NCI-H2107 treated with DMSO at 0.1 percent for 48 hours (cell line): ENCODE data around the gene PCDHA11.
A peak's percentile ranks its signal among the peaks of the same experiment; 100 is the strongest.
"Not testable (repeated sequence)": the region's sequence is repeated elsewhere in the genome, so short reads cannot be mapped to it uniquely, and the experiment has no call there.

ENCODE experiments used
- DNase-seq: peaks from one replicate; lab custom pipeline; 2025; ENCODE audit not compliant: unreplicated experiment; lab: John Stamatoyannopoulos, UW

PCDHA11 gene

DNA sequence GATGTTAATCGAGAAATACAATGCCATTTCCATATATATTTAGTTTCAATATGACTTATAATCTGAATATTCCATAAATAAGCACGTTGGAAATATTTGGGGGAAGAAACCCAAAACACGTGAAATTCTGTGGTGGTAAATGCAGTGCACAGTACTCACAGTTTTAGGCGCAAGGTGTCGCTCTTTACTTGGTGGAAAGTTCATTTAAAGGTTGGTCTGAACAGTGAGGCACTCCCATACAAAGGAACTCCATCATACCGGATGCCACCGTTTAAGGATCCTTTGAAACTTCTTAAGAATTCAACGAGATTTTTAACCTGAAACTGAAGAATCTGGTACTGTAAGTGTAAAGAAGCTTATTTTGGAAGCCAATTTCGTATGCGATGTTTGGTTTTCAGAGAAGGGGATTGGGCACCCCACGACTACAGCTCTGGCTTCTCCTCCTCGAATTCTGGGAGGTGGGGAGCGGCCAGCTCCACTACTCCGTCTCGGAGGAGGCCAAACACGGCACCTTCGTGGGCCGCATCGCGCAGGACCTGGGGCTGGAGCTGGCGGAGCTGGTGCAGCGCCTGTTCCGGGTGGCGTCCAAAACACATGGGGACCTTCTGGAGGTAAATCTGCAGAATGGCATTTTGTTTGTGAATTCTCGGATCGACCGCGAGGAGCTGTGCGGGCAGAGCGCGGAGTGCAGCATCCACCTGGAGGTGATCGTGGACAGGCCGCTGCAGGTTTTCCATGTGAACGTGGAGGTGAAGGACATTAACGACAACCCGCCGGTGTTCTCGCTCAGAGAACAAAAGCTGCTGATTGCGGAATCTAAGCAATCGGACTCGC lies at the start of gene PCDHA11:
PCDHA11 (plus strand) TSS at position 237 of the 834 bp plus-strand sequence; CDS start at position 384, 147 bp downstream.
- peak; percentile 78 for DNase-seq

DNA sequence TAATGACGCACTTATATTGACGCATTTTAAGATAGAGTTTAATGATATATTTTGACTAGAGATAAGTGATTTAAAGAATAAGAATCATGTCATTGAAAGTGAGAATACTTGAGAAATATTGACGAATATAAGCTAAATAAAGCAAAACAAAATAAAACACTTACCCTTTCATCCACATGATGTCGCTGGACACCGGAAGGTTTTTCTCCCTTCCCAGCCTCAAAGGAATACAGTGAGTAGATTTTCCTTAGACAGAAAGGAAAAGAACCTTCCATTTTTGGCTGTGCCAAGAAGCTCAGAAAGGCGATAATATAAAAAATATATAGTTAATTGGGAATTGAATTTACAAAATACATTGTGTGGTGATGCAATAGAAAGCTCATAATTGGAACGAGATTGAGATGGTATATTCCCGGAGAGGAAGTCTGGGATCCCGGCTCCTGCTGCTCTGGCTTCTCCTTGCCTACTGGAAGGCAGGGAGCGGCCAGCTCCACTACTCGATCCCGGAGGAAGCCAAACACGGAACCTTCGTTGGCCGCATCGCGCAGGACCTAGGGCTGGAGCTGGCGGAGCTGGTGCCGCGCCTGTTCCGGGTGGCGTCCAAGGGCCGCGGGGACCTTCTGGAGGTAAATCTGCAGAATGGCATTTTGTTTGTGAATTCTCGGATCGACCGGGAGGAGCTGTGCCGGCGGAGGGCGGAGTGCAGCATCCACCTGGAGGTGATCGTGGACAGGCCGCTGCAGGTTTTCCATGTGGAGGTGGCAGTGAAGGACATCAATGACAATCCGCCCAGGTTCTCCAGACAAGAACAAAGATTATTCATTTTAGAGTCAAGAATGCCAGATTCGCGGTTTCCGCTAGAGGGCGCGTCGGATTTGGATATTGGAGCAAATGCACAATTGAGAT lies 47.1 kb upstream of the PCDHA11 start, which contains the start of gene PCDHA5:
PCDHA5 (plus strand) TSS at position 239 of the 906 bp plus-strand sequence.
- no peak for DNase-seq

DNA sequence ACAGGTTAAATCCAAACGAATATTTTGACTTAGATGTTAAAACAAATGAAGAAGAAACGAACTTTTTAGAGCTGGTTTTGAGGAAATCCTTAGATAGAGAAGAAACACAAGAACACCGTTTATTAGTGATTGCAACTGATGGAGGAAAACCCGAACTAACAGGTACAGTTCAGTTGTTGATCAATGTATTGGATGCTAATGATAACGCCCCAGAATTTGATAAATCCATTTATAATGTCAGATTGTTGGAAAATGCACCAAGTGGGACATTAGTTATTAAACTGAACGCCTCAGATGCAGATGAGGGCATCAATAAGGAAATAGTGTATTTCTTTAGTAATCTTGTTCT lies 46.5 kb upstream of the PCDHA11 start:
- DNase-seq = no peak

- not testable (repeated sequence) for DNase-seq
Observed at GRCh38 chr5:140822969-140823368, 45.8 kb upstream of the PCDHA11 start.

DNA sequence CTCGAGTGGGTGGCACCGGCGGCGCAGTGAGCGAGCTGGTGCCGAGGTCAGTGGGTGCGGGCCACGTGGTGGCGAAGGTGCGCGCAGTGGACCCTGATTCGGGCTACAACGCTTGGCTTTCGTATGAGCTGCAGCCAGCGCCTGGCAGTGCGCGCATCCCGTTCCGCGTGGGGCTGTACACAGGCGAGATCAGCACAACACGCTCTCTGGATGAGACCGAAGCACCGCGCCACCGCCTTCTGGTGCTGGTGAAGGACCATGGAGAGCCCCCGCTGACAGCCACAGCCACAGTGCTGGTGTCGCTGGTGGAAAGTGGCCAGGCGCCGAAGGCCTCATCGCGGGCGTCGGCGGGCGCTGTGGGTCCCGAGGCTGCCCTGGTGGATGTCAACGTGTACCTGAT lies 45.3 kb upstream of the PCDHA11 start:
- DNase-seq = no peak

DNA sequence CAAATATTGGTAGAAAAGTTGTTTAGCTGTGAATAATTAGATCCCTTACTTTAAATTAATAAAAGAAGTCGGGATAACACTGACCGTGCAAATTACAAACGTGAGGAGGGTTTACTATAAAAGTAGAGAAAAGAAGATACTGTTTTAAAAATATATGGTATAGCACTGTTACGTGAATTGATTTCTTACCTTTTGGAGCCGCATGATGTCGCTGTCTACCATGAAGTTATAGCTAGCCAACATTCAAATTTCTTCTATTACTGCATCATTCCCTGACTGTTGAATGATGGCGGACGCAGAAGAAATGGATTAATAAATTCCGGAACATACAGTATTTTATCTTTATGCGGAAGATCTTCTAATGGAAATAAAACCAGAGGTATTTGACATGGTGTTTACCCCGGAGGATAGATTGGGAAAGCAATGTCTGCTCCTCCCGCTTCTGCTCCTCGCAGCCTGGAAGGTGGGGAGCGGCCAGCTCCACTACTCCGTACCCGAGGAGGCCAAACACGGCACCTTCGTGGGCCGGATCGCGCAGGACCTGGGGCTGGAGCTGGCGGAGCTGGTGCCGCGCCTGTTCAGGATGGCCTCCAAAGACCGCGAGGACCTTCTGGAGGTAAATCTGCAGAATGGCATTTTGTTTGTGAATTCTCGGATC lies 40.9 kb upstream of the PCDHA11 start, which contains the start of gene PCDHA6:
PCDHA6 (plus strand) TSS at position 257 of the 658 bp plus-strand sequence; CDS start at position 389, 132 bp downstream.
- no peak for DNase-seq

GRCh38 chr5:140828362-140828737 lies 40.4 kb upstream of the PCDHA11 start:
- no peak for DNase-seq

- not testable (repeated sequence) for DNase-seq
Observed at GRCh38 chr5:140829511-140830501, 39.0 kb upstream of the PCDHA11 start.

DNA sequence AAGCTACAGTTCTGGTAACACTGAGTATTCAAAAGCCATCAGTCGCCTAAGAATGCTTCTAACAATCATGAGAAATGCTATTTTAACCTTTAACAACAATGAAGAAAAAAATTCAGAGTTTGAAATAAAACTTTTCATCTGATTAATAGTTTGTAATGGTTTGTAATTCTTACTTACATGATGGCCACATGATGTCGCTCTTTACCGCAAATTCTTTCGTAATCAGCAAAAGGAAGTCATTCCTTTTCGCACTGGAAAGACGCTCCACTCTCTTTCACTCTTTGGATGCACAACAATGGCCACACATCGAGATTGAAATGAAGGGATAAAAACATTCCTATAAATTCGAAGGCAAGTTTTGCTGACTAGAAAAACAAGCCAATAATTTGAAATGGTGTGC lies 34.8 kb upstream of the PCDHA11 start, which contains the start of gene PCDHA7:
PCDHA7 (plus strand) TSS at position 277 of the 400 bp plus-strand sequence; CDS start at position 392, 115 bp downstream.
- DNase-seq = no peak

DNA sequence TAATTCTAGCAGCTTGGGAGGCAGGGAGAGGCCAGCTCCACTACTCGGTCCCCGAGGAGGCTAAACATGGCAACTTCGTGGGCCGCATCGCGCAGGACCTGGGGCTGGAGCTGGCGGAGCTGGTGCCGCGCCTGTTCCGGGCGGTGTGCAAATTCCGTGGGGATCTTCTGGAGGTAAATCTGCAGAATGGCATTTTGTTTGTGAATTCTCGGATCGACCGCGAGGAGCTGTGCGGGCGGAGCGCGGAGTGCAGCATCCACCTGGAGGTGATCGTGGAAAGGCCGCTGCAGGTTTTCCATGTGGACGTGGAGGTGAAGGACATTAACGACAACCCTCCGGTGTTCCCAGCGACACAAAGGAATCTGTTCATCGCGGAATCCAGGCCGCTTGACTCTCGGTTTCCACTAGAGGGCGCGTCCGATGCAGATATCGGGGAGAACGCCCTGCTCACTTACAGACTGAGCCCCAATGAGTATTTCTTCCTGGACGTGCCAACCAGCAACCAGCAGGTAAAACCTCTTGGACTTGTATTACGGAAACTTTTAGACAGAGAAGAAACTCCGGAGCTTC lies 34.2 kb upstream of the PCDHA11 start:
- DNase-seq = not testable (repeated sequence)

DNA sequence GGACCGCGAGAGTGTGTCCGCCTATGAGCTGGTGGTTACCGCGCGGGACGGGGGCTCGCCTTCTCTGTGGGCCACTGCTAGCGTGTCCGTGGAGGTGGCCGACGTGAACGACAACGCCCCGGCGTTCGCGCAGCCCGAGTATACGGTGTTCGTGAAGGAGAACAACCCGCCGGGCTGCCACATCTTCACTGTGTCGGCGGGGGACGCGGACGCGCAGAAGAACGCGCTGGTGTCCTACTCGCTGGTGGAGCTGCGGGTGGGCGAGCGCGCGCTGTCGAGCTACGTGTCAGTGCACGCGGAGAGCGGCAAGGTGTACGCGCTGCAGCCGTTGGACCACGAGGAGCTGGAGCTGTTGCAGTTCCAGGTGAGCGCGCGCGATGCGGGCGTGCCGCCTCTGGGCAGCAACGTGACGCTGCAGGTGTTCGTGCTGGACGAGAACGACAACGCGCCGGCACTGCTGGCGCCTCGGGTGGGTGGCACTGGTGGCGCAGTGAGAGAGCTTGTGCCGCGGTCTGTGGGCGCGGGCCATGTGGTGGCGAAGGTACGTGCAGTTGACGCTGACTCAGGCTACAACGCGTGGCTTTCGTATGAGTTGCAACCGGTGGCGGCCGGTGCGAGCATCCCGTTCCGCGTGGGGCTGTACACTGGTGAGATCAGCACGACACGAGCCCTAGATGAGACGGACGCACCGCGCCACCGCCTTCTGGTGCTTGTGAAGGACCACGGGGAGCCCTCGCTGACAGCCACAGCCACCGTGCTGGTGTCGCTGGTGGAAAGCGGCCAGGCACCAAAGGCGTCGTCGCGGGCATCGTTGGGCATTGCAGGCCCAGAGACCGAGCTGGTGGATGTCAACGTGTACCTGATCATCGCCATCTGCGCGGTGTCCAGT lies 32.9 kb upstream of the PCDHA11 start:
- DNase-seq = no peak

GRCh38 chr5:140840978-140841962 lies 27.5 kb upstream of the PCDHA11 start, which contains the start of gene PCDHA8:
Gene PCDHA8, plus strand, starts transcription at chr5:140841187. Its CDS starts 135 bp downstream, at chr5:140841322.
- no peak for DNase-seq

GRCh38 chr5:140842798-140843733 lies 25.7 kb upstream of the PCDHA11 start:
- DNase-seq = no peak

- not testable (repeated sequence) for DNase-seq
Observed at GRCh38 chr5:140848139-140849102, 20.3 kb upstream of the PCDHA11 start, which contains the start of gene PCDHA9. Gene PCDHA9, plus strand, starts transcription at chr5:140848382. Its CDS starts 114 bp downstream, at chr5:140848496.
